Glutamatergic neuron (in vitro differentiated cells): Measurements from ENCODE around the gene LRRC56. TPM values are rescaled to one million over a fixed set of nuclear protein-coding genes. Genes with fewer than 3 reads are reported as not detected.

ENCODE experiments used
- DNase-seq: peaks from one replicate; pipeline ENCODE4 v3.0.0; 2022
- H3K27ac Mint-ChIP-seq: one replicate; pipeline ENCODE4 v1.8.0; 2020; ENCODE audit warnings: mild to moderate bottlenecking, mixed read lengths, inconsistent platforms; ENCODE audit not compliant: unreplicated experiment
- H3K27me3 Mint-ChIP-seq: one replicate; pipeline ENCODE4 v1.8.0; 2020; ENCODE audit warnings: mild to moderate bottlenecking, moderate library complexity, mixed read lengths, inconsistent platforms; ENCODE audit not compliant: unreplicated experiment
- H3K36me3 Mint-ChIP-seq: one replicate; pipeline ENCODE4 v1.8.0; 2020; ENCODE audit warnings: mild to moderate bottlenecking, mixed read lengths, inconsistent platforms; ENCODE audit not compliant: unreplicated experiment
- H3K4me1 Mint-ChIP-seq: one replicate; pipeline ENCODE4 v1.8.0; 2020; ENCODE audit warnings: mild to moderate bottlenecking, low read depth, mixed read lengths, inconsistent platforms; ENCODE audit not compliant: unreplicated experiment
- H3K4me3 Mint-ChIP-seq: one replicate; pipeline ENCODE4 v1.8.0; 2020; ENCODE audit warnings: mild to moderate bottlenecking, mixed read lengths, inconsistent platforms; ENCODE audit not compliant: unreplicated experiment
- H3K9me3 Mint-ChIP-seq: one replicate; pipeline ENCODE4 v1.8.0; 2020; ENCODE audit warnings: mild to moderate bottlenecking, moderate library complexity, mixed read lengths, inconsistent platforms; ENCODE audit not compliant: unreplicated experiment
- long read RNA-seq: library from polyadenylated mRNA; unstranded; transcript quantifications from one replicate; pipeline ENCODE4 v2.0.0, GENCODE V29; 2020; ENCODE audit not compliant: unreplicated experiment
- total RNA-seq: library from RNA; stranded (reverse); fragmentation: NEBNext Ultra II Directional; extraction: Animal tissue kit (Norgen Biotek cat#: 25700); gene quantifications from one replicate; pipeline ENCODE4 v1.2.1, GENCODE V29; 2021; ENCODE audit not compliant: unreplicated experiment
- TF ChIP-seq, protein P1 (sequence below): fragments of 200-600 bp; sonication (generic); IDR thresholded peaks from one replicate; pipeline ENCODE4 v1.5.0; 2021; ENCODE audit not compliant: partially characterized antibody, unreplicated experiment

LRRC56 gene, protein sequence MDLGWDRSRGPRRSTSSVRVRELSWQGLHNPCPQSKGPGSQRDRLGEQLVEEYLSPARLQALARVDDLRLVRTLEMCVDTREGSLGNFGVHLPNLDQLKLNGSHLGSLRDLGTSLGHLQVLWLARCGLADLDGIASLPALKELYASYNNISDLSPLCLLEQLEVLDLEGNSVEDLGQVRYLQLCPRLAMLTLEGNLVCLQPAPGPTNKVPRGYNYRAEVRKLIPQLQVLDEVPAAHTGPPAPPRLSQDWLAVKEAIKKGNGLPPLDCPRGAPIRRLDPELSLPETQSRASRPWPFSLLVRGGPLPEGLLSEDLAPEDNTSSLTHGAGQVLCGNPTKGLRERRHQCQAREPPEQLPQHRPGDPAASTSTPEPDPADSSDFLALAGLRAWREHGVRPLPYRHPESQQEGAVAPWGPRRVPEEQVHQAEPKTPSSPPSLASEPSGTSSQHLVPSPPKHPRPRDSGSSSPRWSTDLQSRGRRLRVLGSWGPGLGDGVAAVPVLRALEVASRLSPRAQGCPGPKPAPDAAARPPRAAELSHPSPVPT
- 2.6 TPM for total RNA-seq
- long read RNA-seq, result 0 reads

DNA sequence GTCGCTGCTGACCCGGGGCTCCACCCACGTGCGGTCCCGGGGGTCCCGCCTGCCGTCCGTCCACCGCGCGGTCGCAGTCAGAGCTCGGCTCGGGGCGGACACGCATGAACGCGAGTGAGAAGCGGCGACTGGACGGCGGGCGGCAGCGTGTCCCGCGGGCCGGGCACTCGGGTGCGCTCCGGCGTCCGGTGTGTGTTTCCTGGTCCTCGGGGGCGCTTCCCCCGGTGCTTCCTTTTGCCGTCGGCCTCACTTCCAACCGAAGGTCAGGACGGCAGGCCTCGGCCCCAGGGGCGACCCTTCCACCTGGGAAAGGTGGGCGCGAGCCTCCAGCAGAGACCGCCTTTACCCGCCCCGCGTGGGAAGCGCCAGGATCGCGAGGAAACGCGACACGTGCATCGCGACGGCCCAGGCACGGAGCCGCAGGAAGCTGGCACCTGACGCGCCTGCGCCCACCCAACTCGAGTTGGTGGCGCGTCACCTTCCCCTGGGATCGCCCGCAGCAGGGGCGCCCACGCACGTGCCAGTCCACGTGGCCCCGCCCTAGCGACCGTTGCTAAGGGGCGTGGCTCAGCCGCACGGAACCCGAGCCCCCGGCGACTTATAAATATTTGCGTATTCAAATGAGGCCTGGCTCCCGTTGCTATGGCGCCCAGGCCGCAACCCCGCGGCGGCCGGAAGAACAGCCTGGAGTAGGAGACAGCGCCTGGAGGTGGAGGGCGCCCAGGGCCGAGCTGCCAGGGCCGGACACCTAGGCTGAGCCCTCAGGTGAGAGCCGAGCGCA, at the start of gene LRRC56:
Gene LRRC56 (plus strand): TSS at position 687 of the 781 bp plus-strand sequence. CDS start 3,158 bp downstream, outside the sequence.
- peaks cover 4% of the 10 kb centered on the region for H3K27me3 Mint-ChIP-seq
- peak; percentile 76 for DNase-seq
- H3K9me3 Mint-ChIP-seq, result peaks cover 5% of the 10 kb centered on the region
- H3K27ac Mint-ChIP-seq, result peak within 1 kb of the TSS; percentile 83
- TF ChIP-seq, protein P1, sequence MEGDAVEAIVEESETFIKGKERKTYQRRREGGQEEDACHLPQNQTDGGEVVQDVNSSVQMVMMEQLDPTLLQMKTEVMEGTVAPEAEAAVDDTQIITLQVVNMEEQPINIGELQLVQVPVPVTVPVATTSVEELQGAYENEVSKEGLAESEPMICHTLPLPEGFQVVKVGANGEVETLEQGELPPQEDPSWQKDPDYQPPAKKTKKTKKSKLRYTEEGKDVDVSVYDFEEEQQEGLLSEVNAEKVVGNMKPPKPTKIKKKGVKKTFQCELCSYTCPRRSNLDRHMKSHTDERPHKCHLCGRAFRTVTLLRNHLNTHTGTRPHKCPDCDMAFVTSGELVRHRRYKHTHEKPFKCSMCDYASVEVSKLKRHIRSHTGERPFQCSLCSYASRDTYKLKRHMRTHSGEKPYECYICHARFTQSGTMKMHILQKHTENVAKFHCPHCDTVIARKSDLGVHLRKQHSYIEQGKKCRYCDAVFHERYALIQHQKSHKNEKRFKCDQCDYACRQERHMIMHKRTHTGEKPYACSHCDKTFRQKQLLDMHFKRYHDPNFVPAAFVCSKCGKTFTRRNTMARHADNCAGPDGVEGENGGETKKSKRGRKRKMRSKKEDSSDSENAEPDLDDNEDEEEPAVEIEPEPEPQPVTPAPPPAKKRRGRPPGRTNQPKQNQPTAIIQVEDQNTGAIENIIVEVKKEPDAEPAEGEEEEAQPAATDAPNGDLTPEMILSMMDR, result no peak
- no peaks in the 10 kb centered on the region for H3K36me3 Mint-ChIP-seq
- H3K4me3 Mint-ChIP-seq, result peak within 1 kb of the TSS; percentile 92
- H3K4me1 Mint-ChIP-seq, result no peaks in the 10 kb centered on the region

DNA sequence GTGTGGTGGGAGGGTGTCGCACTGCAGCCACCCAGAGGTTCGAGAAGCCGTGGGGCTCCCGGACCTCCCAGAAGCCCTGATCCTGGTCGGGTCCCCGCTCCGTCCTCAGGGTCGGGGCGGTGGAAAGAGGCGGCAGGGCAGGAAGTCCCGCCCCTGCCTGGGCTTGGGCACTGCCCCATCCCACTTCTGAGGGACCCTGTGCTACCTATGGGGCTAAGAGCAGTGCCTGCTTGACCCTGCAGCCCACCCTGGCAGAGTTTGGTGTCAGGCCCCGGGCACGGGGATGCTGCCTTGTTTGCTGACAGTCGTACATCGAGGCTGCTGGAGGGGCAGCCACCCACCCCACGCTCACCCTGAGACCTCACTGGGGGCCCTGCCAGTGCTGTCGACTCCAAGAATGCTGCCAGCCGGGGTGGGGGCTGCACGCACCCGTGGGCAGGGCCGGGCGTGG, 49.7 kb upstream of the LRRC56 start:
- Mint-ChIP-seq H3K9me3 (peaks cover 10% of the 10 kb centered on the region), H3K4me1 (no peaks in the 10 kb centered on the region), H3K27ac (no peak overlapping the region), H3K27me3 (peaks cover 4% of the 10 kb centered on the region), H3K36me3 (peaks cover 12% of the 10 kb centered on the region), H3K4me3 (no peak overlapping the region)
- TF ChIP-seq, protein P1, result no peak
- DNase-seq, result no peak

DNA sequence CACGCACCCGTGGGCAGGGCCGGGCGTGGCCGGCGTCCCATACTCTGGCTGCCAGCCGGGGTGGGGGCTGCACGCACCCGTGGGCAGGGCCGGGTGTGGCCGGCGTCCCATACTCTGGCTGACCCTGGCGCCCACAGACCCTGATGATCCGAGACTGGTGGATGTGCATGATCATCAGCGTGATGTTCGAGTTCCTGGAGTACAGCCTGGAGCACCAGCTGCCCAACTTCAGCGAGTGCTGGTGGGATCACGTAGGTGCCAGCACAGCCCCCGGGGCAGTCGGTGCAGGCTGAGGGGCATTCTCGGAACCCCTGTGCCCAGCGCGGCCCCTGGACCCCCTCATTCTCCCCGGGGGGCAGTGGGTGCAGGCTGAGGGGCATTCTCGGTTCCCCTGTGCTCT, 49.3 kb upstream of the LRRC56 start:
- DNase-seq, result no peak
- H3K4me1 Mint-ChIP-seq, result no peaks in the 10 kb centered on the region
- H3K36me3 Mint-ChIP-seq, result peaks cover 12% of the 10 kb centered on the region
- peaks cover 6% of the 10 kb centered on the region for H3K27me3 Mint-ChIP-seq
- peaks cover 10% of the 10 kb centered on the region for H3K9me3 Mint-ChIP-seq
- TF ChIP-seq, protein P1, result no peak
- H3K27ac Mint-ChIP-seq, result no peak overlapping the region
- H3K4me3 Mint-ChIP-seq, result no peak overlapping the region

DNA sequence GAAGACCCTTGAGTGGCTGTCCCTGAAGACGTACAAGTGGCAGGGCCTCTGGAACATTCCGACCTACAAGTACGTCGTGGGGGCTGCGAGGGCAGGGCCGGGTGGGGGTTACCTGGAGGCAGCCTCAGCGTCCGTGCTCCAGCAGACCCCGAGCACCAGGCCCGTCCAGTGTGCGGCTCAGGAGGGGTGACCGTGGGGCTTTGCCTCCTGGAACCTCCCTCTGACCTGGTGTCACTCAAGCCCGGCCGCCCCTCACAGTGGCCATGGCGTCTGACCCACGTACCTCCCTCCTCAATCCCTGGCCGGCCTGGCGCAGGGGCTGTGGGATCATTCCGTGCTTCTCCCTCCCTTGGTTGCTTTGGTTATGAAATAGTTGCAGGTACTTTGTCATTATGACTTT, 48.7 kb upstream of the LRRC56 start:
- Mint-ChIP-seq H3K27ac (no peak overlapping the region), H3K27me3 (peaks cover 7% of the 10 kb centered on the region), H3K36me3 (peaks cover 7% of the 10 kb centered on the region), H3K4me1 (no peaks in the 10 kb centered on the region), H3K4me3 (no peak overlapping the region), H3K9me3 (peaks cover 9% of the 10 kb centered on the region)
- TF ChIP-seq, protein P1, result no peak
- no peak for DNase-seq
